Ascending aorta (tissue), 2 donors: Measurements from ENCODE around the gene TXNRD1. TPM values are rescaled to one million over a fixed set of nuclear protein-coding genes. Genes with fewer than 3 reads are reported as not detected.

Experiments used
- DNase-seq, 2 donors: peaks; one replicate each; pipeline ENCODE4 v3.0.0-alpha.2; 2019; ENCODE audit warnings: low spot score in 2 of 2
- H3K27ac ChIP-seq, 2 donors: fragments of 200-600 bp; sonication (generic); one replicate each; pipeline ENCODE4 v1.5.1; 2016 to 2017; ENCODE audit warnings: mild to moderate bottlenecking in 1 of 2
- H3K27me3 ChIP-seq: fragments of 200-600 bp; sonication (generic); one replicate; pipeline ENCODE4 v1.5.1; 2017
- H3K36me3 ChIP-seq, 2 donors: fragments of 200-600 bp; sonication (generic); one replicate each; pipeline ENCODE4 v1.5.1; 2016
- H3K4me1 ChIP-seq, 2 donors: fragments of 200-600 bp; sonication (generic); one replicate each; pipeline ENCODE4 v1.5.1; 2016 to 2017; ENCODE audit warnings: mild to moderate bottlenecking in 1 of 2
- H3K4me3 ChIP-seq, 2 donors: fragments of 200-600 bp; sonication (generic); one replicate each; pipeline ENCODE4 v1.5.1; 2016 to 2017; ENCODE audit warnings: mild to moderate bottlenecking in 1 of 2
- H3K9me3 ChIP-seq, 2 donors: fragments of 200-600 bp; sonication (generic); one replicate each; pipeline ENCODE4 v1.5.1; 2016
- intact Hi-C: fragments of 100-400 bp; cut with DNase I; formaldehyde crosslinking; loops from one replicate; pipeline ENCODE4 v1.15.1; 2023
- total RNA-seq: library from RNA; depleted of rRNA; stranded (reverse); fragments of >200 nt; gene quantifications from one replicate; pipeline ENCODE4 v1.1.0, GENCODE V29; 2016
- TF ChIP-seq, protein P1 (sequence below), 3 experiments: fragments of 200-600 bp in 2 of 3; fragments of 450-650 bp in 1 of 3; sonication (generic) in 2 of 3; IDR thresholded peaks; one replicate each; pipeline ENCODE4 v1.5.1; 2016 to 2019; ENCODE audit warnings: antibody characterized with exemption in 3 of 3, mild to moderate bottlenecking in 1 of 3, moderate library complexity in 1 of 3

TXNRD1 gene
- total RNA-seq, 1 donor from 2014 or later, result 67.4 TPM

GRCh38 chr12:104336115-104336514, 120.5 kb downstream of the TXNRD1 start:
- intact Hi-C loops, result no loop called here
- no peak for DNase-seq
- H3K27me3 ChIP-seq, result no peaks in the 10 kb centered on the region
- H3K27ac ChIP-seq, result no peak overlapping the region
- H3K4me1 ChIP-seq, result peaks cover 4 to 21% of the 10 kb centered on the region in 2 donors
- TF ChIP-seq, protein P1, sequence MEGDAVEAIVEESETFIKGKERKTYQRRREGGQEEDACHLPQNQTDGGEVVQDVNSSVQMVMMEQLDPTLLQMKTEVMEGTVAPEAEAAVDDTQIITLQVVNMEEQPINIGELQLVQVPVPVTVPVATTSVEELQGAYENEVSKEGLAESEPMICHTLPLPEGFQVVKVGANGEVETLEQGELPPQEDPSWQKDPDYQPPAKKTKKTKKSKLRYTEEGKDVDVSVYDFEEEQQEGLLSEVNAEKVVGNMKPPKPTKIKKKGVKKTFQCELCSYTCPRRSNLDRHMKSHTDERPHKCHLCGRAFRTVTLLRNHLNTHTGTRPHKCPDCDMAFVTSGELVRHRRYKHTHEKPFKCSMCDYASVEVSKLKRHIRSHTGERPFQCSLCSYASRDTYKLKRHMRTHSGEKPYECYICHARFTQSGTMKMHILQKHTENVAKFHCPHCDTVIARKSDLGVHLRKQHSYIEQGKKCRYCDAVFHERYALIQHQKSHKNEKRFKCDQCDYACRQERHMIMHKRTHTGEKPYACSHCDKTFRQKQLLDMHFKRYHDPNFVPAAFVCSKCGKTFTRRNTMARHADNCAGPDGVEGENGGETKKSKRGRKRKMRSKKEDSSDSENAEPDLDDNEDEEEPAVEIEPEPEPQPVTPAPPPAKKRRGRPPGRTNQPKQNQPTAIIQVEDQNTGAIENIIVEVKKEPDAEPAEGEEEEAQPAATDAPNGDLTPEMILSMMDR (IDR thresholded peaks at IDR 0.05), result no peak
- peaks cover 71 to 90% of the 10 kb centered on the region in 2 donors for H3K36me3 ChIP-seq
- no peaks in the 10 kb centered on the region for H3K9me3 ChIP-seq
- H3K4me3 ChIP-seq, result no peak overlapping the region

GRCh38 chr12:104337030-104337558, 121.5 kb downstream of the TXNRD1 start:
- intact Hi-C loops, result no loop called here
- H3K27me3 ChIP-seq, result no peaks in the 10 kb centered on the region
- H3K36me3 ChIP-seq, result peaks cover 75 to 90% of the 10 kb centered on the region in 2 donors
- no peak overlapping the region for H3K27ac ChIP-seq
- H3K9me3 ChIP-seq, result no peaks in the 10 kb centered on the region
- no peak overlapping the region for H3K4me3 ChIP-seq
- H3K4me1 ChIP-seq, result peaks cover 4 to 27% of the 10 kb centered on the region in 2 donors
- no peak for DNase-seq
- TF ChIP-seq, protein P1 (IDR thresholded peaks at IDR 0.05), result no peak

- no peak overlapping the region for H3K4me3 ChIP-seq
- peak overlapping the region in 1 of 2 donors; percentile 64 for H3K27ac ChIP-seq
- H3K27me3 ChIP-seq, result no peaks in the 10 kb centered on the region
- no peak for DNase-seq
- TF ChIP-seq, protein P1 (IDR thresholded peaks at IDR 0.05), result peak in 1 of 3 experiments; percentile 34
- H3K4me1 ChIP-seq, result peaks cover 6 to 33% of the 10 kb centered on the region in 2 donors
- H3K9me3 ChIP-seq, result no peaks in the 10 kb centered on the region
- intact Hi-C loops, result no loop called here
- peaks cover 64 to 83% of the 10 kb centered on the region in 2 donors for H3K36me3 ChIP-seq
These were observed 124.1 kb downstream of the TXNRD1 start for GRCh38 chr12:104339663-104340062.

GRCh38 chr12:104340177-104340576, 124.6 kb downstream of the TXNRD1 start:
- intact Hi-C loops, result no loop called here

DNA sequence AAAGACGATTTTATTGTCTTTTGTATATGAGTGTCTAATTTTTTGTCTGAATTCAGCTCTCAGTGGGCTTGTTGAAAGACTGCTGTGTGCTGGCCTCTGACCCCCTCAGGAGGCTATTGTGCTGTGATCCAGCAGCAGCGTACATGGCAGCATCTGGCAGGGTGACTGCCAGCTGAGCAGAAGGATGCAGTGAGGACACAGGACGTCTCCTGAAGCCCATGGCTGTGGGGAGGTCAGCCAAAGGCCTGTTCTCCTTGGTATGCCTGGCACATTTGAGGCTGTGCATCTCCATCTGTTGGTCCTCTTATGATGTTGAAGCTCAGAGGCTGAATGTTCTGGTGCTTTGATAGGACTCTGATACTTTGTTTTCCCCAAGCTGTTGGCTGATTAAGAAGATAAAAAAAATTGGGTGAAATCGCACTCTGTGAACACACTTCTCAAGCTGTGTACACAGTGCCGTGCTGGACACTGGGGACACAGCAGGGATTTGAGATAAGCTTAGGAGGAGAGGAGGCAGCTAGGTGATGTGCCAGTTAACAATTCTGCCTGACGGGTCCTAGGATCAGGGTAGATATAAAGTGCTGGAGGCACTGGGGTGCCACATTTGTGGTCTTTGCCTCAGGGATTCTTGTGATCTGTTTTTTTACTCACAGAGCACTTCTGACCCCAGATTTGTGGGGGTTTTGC, 125.5 kb downstream of the TXNRD1 start:
- H3K27ac ChIP-seq, result peak overlapping the region; percentile 62 to 64
- DNase-seq, result no peak
- H3K4me1 ChIP-seq, result peaks cover 8 to 44% of the 10 kb centered on the region in 2 donors
- TF ChIP-seq, protein P1 (IDR thresholded peaks at IDR 0.05), result no peak
- no peaks in the 10 kb centered on the region for H3K27me3 ChIP-seq
- H3K4me3 ChIP-seq, result no peak overlapping the region
- intact Hi-C loops, result no loop called here
- H3K36me3 ChIP-seq, result peaks cover 56 to 69% of the 10 kb centered on the region in 2 donors
- no peaks in the 10 kb centered on the region for H3K9me3 ChIP-seq

More at GRCh38 chr12:104340177-104340576, 124.6 kb downstream of the TXNRD1 start:
- peaks cover 8 to 35% of the 10 kb centered on the region in 2 donors for H3K4me1 ChIP-seq
- H3K36me3 ChIP-seq, result peaks cover 58 to 78% of the 10 kb centered on the region in 2 donors
- no peak for DNase-seq
- H3K4me3 ChIP-seq, result no peak overlapping the region
- TF ChIP-seq, protein P1 (IDR thresholded peaks at IDR 0.05), result no peak
- H3K27ac ChIP-seq, result peak overlapping the region; percentile 62 to 64
- H3K27me3 ChIP-seq, result no peaks in the 10 kb centered on the region
- no peaks in the 10 kb centered on the region for H3K9me3 ChIP-seq
